ENCODE data around the gene ITGA7.
"Not testable (repeated sequence)": the region's sequence is repeated elsewhere in the genome, so short reads cannot be mapped to it uniquely, and the experiment has no call there.

ITGA7 gene

DNA sequence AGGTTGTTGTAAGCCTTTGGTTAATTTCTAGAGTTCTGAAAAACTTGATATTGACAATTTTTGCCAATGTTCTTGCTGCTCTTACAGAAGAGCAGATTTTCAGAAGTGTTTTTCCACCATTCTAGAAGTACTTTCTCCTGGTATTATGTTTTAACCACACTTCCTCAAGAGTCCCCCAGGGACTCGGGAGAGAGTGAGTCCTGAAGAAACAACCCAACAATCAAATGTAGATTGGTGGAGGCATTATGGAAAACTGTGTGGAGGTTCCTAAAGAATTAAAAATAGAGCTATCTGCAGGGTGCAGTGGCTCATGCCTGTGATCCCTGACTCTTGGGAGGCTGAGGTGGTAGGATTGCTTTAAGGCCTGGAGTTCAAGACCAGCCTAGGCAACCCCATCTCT is 44.3 kb downstream of the ITGA7 start:
- Histone ChIP-seq H3K36me3 (ENCODE audit: insufficient read depth, low read length) (no peaks in the 10 kb centered on the region), H3K27me3 (ENCODE audit: insufficient read depth, low read length) (no peaks in the 10 kb centered on the region), H3K27ac (ENCODE audit: low read depth, low read length) (no peak overlapping the region), H3K9ac (ENCODE audit: low read depth, low read length) (no peak overlapping the region), H3K4me1 (ENCODE audit: insufficient read depth, low read length) (no peaks in the 10 kb centered on the region), H3K4me3 (ENCODE audit: low read length) (no peak overlapping the region), H3K9me3 (ENCODE audit: insufficient read depth, low read depth, low read length) (no peaks in the 10 kb centered on the region)
- WGBS: 67% methylated on average over 1 of the region's 1 CpG

DNA sequence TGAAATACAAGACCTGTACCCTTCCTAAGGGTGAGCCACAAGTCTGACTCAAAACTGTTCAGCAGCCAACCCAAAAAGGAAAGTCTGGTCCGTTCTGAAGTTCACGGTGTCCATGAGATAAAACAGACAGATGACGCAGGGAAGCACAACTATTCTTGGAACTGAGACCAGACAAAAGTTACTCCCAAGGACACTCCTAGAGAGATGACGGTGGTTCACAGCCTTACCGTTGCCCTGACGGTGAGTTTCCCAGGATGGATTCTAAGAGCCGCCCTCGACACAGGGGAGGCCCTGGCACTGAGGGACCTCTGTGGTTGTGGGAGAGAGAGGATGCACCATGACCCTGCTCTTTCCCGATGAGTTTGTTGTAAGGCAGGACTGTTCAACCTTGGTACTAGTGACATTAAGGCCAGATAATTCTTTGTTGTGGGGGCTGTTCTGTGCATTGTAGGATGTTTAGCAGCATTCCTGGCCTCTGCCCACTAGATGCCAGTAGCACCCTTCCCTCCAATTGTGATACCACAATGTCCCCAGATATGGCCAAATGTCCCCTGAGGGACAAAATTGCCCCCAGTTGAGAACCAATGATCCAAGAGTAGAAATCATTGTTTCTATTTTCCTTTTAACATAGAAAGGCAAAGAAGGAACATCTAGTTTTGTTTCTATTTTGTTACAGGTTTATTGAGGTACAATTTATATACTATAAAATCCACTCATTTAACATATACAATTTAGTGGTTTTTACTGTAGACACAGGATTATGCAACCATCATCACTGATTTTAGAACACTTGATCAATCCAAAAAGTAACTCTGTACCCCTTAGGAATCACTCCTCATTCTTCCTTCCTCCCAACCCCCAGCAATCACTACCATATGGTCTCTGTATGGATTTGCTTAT is 48.0 kb downstream of the ITGA7 start:
- no peaks in the 10 kb centered on the region for H3K9me3 ChIP-seq (ENCODE audit: insufficient read depth, low read depth, low read length)
- 87% methylated on average over 9 of the region's 9 CpGs for WGBS
- H3K27ac ChIP-seq (ENCODE audit: low read depth, low read length): no peak overlapping the region
- H3K4me3 ChIP-seq (ENCODE audit: low read length): no peak overlapping the region
- no peak overlapping the region for H3K9ac ChIP-seq (ENCODE audit: low read depth, low read length)
- peaks cover 4% of the 10 kb centered on the region; the same call in 1 of the 2 replicates for H3K27me3 ChIP-seq (ENCODE audit: insufficient read depth, low read length)
- H3K36me3 ChIP-seq (ENCODE audit: insufficient read depth, low read length): no peaks in the 10 kb centered on the region
- H3K4me1 ChIP-seq (ENCODE audit: insufficient read depth, low read length): no peaks in the 10 kb centered on the region

DNA sequence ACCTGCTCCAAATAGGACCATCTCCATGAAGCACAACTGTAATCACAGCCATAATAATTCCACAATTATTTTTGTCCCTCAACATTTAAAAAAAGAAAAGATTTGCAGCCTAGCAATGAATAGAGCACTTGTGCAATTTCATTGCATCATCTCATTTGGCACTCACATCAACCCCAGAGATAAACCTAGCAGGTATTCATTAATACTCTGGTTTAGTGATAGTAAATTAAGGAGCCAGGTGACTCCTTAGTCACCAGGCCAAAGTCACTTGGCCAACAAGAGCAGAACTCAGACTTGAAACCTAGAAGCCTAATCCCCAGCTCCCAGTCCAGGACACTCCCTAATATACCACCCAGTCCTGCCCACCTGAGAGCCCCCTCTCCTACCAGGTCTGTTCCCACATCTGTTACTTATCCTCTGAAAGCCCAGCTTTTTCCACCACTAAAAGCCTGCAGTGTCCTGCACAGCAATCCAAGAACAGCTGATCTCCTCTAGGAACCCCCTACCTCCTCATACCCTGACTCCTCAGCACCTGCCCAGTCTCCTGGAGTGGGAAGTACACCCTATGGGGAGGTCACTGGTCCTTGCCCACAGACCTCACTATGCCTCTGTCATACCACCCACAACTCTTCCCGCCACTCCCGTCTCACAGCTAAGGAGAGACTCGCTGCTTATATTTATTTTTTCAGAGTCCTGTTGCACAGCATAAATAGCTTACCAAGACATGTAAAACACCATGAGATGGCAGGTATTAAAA is 48.9 kb downstream of the ITGA7 start:
- WGBS: 96% methylated on average over 3 of the region's 3 CpGs

DNA sequence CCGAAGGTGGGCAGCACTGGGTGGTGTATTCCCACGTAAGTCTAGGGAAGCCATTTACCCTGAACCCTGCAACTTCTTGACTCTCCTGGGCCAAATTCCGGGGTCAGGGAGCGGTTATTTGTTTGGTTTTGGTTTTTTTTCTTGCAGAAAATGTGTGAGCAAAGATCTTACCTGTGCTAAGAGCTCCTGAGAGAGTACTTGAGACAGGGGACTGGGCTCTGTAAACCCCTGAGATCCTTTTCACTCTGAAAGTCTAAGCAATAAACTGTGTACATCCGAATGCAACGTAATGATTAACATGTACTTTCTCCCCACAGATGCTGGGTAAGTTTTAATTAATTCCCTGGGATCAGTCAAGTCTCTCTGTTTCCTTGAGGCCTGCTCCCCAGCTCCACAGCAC is 49.5 kb downstream of the ITGA7 start:
- no peaks in the 10 kb centered on the region for H3K9me3 ChIP-seq (ENCODE audit: insufficient read depth, low read depth, low read length)
- H3K36me3 ChIP-seq (ENCODE audit: insufficient read depth, low read length): no peaks in the 10 kb centered on the region
- 91% methylated on average over 6 of the region's 6 CpGs for WGBS
- H3K4me1 ChIP-seq (ENCODE audit: insufficient read depth, low read length): no peaks in the 10 kb centered on the region
- H3K27me3 ChIP-seq (ENCODE audit: insufficient read depth, low read length): peaks cover 4% of the 10 kb centered on the region; the same call in 1 of the 2 replicates
- no peak overlapping the region for H3K27ac ChIP-seq (ENCODE audit: low read depth, low read length)
- no peak overlapping the region for H3K4me3 ChIP-seq (ENCODE audit: low read length)
- H3K9ac ChIP-seq (ENCODE audit: low read depth, low read length): no peak overlapping the region

More for the DNA sequence above, 48.9 kb downstream of the ITGA7 start:
- H3K27ac ChIP-seq (ENCODE audit: low read depth, low read length): no peak overlapping the region
- no peaks in the 10 kb centered on the region for H3K9me3 ChIP-seq (ENCODE audit: insufficient read depth, low read depth, low read length)
- H3K27me3 ChIP-seq (ENCODE audit: insufficient read depth, low read length): peaks cover 4% of the 10 kb centered on the region; the same call in 1 of the 2 replicates
- no peak overlapping the region for H3K9ac ChIP-seq (ENCODE audit: low read depth, low read length)
- no peak overlapping the region for H3K4me3 ChIP-seq (ENCODE audit: low read length)
- H3K4me1 ChIP-seq (ENCODE audit: insufficient read depth, low read length): no peaks in the 10 kb centered on the region
- no peaks in the 10 kb centered on the region for H3K36me3 ChIP-seq (ENCODE audit: insufficient read depth, low read length)

DNA sequence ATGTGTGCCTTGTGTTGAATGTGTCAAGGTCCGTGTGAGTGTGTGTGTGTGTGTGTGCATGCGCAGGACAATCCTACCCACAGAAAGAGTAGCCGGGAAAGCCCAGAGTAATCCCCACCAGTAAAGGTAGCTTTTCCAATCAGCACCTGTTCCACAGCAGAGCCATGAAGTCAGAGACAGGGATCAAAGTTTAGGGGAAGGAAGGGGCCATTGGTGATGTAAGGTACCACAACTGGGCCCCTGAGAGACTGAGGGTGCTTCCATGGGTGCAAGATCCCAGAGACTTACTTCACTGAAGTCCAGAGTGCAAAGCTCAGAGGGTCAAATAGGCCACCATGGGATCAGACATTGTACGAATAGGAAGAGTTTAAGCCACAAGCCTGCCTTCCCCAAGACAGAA is 50.5 kb downstream of the ITGA7 start:
- Histone ChIP-seq H3K27ac (ENCODE audit: low read depth, low read length) (no peak overlapping the region), H3K4me3 (ENCODE audit: low read length) (no peak overlapping the region), H3K36me3 (ENCODE audit: insufficient read depth, low read length) (no peaks in the 10 kb centered on the region), H3K27me3 (ENCODE audit: insufficient read depth, low read length) (peaks cover 4% of the 10 kb centered on the region; the same call in 1 of the 2 replicates), H3K4me1 (ENCODE audit: insufficient read depth, low read length) (no peaks in the 10 kb centered on the region), H3K9ac (ENCODE audit: low read depth, low read length) (no peak overlapping the region), H3K9me3 (ENCODE audit: insufficient read depth, low read depth, low read length) (no peaks in the 10 kb centered on the region)
- 78% methylated on average over 4 of the region's 4 CpGs for WGBS

DNA sequence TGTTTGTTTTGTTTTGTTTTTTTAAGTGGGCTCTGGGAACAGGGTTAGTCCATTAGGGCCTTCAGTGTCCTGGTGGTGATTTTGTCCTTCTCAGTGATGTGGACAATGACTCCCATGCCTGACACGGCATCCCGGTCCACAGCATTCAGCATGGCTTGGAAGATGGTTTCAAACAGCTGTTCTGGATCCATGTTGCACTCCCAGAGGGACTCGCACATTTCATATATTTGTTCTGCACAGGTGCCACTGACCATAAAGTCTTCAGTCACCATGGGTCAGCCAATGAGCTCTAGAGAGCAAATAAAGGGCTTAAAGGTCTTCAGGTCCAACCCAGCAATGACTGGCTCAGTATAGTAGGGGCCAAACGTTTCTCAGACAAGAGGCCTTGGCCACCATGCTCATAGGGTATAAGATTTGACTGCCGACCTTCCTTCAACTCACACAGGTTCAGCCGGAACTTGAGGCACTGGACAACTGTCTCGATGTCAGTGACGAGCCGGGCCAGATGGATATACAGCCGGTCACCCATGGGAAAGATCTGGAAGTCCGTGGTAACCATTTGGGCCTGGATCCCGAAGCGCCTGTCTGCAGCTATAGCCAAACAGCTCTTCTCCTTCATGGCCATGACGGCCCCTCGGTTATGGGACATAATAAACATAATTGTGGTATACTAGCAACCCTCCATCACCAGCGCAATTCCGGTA is 53.0 kb downstream of the ITGA7 start:
- H3K36me3 ChIP-seq (ENCODE audit: insufficient read depth, low read length): no peaks in the 10 kb centered on the region
- H3K4me1 ChIP-seq (ENCODE audit: insufficient read depth, low read length): no peaks in the 10 kb centered on the region
- no peak overlapping the region for H3K27ac ChIP-seq (ENCODE audit: low read depth, low read length)
- 94% methylated on average over 17 of the region's 17 CpGs for WGBS
- H3K9ac ChIP-seq (ENCODE audit: low read depth, low read length): no peak overlapping the region
- H3K27me3 ChIP-seq (ENCODE audit: insufficient read depth, low read length): peaks cover 4% of the 10 kb centered on the region; the same call in 1 of the 2 replicates
- H3K9me3 ChIP-seq (ENCODE audit: insufficient read depth, low read depth, low read length): no peaks in the 10 kb centered on the region
- no peak overlapping the region for H3K4me3 ChIP-seq (ENCODE audit: low read length)

DNA sequence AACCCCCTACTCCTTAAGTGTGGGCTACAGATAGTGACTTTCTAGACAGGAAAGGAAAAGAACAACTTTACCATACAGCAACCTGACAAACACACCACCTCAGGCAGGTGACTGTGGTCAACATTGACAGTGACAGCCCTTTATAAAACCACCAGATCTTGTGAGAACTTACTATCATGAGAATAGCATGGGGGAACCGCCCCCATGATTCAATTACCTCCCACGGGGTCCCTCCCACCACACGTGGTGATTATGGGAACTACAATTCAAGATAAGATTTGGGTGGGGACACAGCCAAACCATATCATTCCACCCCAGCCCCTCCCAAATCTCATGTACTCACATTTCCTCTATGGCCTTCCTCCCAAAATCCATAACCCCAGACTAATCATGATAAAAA is 54.7 kb downstream of the ITGA7 start:
- Histone ChIP-seq H3K4me1 (ENCODE audit: insufficient read depth, low read length) (no peaks in the 10 kb centered on the region), H3K27me3 (ENCODE audit: insufficient read depth, low read length) (peaks cover 4% of the 10 kb centered on the region; the same call in 1 of the 2 replicates), H3K27ac (ENCODE audit: low read depth, low read length) (no peak overlapping the region), H3K4me3 (ENCODE audit: low read length) (no peak overlapping the region), H3K9me3 (ENCODE audit: insufficient read depth, low read depth, low read length) (0 out of 2 replicates have a peak, but pooled peaks cover 4% of the 10 kb centered on the region), H3K36me3 (ENCODE audit: insufficient read depth, low read length) (no peaks in the 10 kb centered on the region), H3K9ac (ENCODE audit: low read depth, low read length) (no peak overlapping the region)
- 72% methylated on average over 3 of the region's 3 CpGs for WGBS

DNA sequence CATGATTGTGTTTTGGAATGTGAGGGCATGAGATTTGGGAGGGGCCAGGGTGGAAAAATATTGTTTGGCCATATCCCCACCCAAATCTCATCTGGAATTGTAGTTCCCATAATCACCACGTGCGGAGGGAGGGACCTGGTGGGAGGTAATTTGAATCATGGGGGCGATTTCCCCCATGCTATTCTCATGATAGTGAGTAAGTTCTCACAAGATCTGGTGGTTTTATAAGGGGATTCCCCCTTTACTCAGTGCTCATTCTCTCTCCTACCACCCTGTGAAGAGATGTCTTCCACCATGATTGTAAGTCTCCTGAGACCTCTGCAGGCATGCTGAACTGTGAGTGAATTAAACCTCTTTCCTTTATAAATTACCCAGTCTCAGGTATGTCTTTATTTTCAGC is 55.4 kb downstream of the ITGA7 start:
- 0 out of 2 replicates have a peak, but pooled peaks cover 4% of the 10 kb centered on the region for H3K9me3 ChIP-seq (ENCODE audit: insufficient read depth, low read depth, low read length)
- WGBS: no CpG with 5 or more reads among the region's 3 CpGs
- H3K4me3 ChIP-seq (ENCODE audit: low read length): no peak overlapping the region
- H3K36me3 ChIP-seq (ENCODE audit: insufficient read depth, low read length): no peaks in the 10 kb centered on the region
- no peaks in the 10 kb centered on the region for H3K4me1 ChIP-seq (ENCODE audit: insufficient read depth, low read length)
- no peak overlapping the region for H3K9ac ChIP-seq (ENCODE audit: low read depth, low read length)
- H3K27me3 ChIP-seq (ENCODE audit: insufficient read depth, low read length): peaks cover 4% of the 10 kb centered on the region; the same call in 1 of the 2 replicates
- H3K27ac ChIP-seq (ENCODE audit: low read depth, low read length): no peak overlapping the region

DNA sequence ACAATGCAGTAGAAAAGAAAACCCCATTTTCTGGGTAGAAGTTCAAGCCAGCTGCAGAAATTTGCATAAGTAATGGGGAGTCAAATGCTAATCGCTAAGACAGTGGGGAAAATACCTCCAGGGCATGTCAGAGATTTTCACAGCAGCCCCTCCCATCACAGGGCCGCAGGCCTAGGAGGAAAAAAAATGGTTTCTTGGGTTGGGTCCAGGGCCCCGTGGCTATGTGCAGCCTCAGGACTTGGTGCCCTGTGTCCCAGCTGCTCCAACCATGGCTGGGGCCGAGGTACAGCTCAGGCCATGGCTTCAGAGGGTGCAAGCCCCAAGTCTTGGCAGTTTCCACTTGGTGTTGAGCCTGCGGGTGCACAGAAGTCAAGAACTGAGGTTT is 56.4 kb downstream of the ITGA7 start:
- H3K4me1 ChIP-seq (ENCODE audit: insufficient read depth, low read length): no peaks in the 10 kb centered on the region
- no peak overlapping the region for H3K4me3 ChIP-seq (ENCODE audit: low read length)
- H3K9me3 ChIP-seq (ENCODE audit: insufficient read depth, low read depth, low read length): 0 out of 2 replicates have a peak, but pooled peaks cover 4% of the 10 kb centered on the region
- no peak overlapping the region for H3K27ac ChIP-seq (ENCODE audit: low read depth, low read length)
- WGBS: 75% methylated on average over 5 of the region's 5 CpGs
- no peaks in the 10 kb centered on the region for H3K36me3 ChIP-seq (ENCODE audit: insufficient read depth, low read length)
- H3K9ac ChIP-seq (ENCODE audit: low read depth, low read length): no peak overlapping the region
- no peaks in the 10 kb centered on the region for H3K27me3 ChIP-seq (ENCODE audit: insufficient read depth, low read length)

DNA sequence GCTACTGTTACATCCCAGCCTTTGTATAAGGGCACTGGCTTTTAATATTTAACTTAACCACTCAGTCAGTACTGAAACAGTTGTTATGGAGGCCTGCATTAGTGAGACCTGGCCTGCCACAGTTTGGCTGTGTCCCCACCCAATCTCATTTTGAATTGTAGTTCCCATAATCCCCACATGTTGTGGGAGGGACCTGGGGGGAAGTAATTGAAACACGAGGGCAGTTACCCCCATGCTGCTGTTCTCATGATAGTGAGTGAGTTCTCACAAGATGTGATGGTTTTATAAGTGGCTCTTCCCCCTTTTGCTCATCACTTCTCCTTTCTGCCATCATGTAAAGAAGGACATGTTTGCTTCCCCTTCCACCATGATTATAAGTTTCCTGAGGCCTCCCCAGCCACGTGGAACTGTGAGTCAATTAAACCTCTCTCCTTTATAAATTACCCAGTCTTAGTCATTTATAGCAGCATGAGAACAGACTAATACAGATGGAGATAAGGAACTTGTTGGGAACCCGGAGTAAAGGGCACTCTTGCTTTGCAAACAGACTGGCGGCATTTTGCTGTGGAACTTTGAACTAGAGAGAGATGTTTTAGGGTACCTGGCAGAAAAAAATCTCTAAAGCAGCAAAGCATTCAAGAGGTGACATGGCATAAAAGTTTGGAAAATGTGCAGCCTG is 56.9 kb downstream of the ITGA7 start:
- not testable (repeated sequence) for H3K27ac ChIP-seq (ENCODE audit: low read depth, low read length); H3K4me1 ChIP-seq (ENCODE audit: insufficient read depth, low read length); H3K9ac ChIP-seq (ENCODE audit: low read depth, low read length); H3K36me3 ChIP-seq (ENCODE audit: insufficient read depth, low read length); H3K27me3 ChIP-seq (ENCODE audit: insufficient read depth, low read length); H3K4me3 ChIP-seq (ENCODE audit: low read length); H3K9me3 ChIP-seq (ENCODE audit: insufficient read depth, low read depth, low read length)
- WGBS: 84% methylated on average over 4 of the region's 4 CpGs
